ENCODE data around the gene VPS52.
"Not testable (repeated sequence)": the region's sequence is repeated elsewhere in the genome, so short reads cannot be mapped to it uniquely, and the experiment has no call there.

Gene VPS52

DNA sequence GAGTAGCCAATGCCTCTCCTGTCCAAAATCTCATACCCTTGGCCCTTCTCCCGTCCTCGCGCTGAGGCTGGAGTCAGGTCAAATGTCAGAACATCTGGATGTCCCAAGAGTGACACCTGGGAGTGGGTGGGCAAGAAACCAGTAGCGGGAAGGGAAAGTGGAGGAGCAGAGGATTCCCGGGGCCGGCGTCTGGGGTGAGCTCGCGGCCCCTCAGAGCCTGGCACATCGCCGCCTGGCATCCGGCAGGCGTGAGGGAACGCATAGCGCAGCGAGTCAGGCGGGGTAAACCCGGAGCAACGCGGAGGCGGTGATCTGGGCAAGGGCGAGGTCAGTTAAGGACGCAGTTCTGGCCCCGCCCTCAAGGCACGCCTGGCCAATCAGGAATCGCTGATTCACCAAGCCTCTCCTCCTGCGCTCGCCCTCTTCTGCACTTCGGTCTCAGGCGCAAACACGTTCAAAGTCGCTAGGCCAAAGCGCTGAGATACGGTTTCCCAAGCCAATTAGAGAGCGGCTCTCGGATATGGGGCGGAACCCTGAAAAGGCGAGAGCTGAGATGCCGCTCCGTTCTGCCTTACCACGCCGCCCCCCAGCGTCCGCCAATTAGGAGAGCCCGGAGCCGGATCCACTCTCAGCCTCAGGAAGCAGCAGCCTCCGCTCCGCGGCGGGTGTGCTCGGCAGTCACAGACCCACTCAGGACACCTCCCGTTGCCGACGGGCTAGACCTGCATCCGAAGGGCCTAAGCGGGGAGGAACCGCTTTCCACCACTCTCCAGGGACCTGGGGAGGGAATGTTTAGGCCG is 22.5 kb downstream of the VPS52 start:
- DNase-seq, result peak; percentile 98

DNA sequence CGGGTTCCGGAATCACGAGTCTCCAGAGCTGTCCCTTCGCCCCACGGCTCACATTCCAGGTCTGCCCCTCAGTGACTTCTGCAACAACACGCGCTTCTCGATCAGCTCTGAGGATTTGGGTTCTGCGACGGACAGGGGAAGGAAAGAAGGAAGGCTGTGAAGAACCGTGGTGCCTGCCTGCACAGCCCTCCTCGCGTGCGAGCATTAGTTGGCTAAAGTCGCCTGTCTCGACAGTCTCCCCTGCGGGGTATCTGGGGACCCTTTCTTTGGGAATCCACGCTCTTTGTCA is 23.1 kb downstream of the VPS52 start:
- peak; percentile 61 for DNase-seq

DNA sequence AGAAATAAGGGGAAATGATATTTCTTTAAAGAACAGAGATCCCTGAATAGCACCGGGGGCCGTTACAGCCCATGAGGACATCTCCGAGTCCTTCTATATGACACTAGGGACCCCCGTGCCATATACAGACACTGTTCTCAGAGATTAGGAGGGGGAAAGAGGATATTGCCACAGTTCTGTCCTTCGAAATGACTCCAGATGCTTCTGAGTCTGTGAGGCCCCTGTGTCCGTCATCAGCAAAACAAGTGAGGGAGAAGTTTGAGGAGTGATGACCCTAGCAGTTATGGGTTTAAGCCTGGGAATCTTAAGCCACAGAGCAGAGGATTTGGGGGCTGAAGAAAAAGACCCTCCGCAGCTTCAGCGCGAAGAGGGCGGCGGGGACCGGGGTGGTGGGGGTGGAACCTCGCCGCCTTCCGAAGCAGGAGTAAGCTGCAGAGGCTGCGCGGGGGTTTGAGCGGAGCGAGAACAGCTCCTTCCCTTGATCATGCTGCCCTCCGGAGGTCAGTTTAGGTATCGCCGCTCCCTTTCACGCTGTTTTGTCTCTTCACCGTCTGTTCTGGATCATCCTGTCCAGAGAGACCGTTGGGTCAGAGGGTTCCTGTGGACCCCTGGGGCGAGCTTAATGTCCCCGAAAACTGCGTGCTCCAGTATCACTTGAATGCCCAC is 23.6 kb downstream of the VPS52 start:
- peak; percentile 92 for DNase-seq

DNA sequence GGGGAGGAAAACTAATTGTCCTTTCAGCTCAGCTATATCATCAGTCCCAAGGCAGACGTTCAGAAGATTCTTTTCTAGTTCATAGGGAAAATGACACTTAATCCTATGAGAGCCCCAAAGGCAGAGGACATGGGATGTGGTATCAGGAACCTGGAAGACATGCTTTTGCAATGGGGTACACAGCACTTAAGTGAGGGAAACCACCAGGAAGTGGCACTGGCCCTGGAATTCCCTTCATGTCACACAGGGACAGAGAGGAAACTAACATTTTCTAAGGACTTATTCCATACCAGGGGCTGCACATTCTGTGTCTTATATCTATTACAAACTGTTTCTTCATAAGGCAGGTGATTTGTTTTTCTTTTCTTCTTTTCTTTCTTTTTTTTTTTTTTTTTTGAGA is 28.2 kb downstream of the VPS52 start:
- DNase-seq, result no peak

DNA sequence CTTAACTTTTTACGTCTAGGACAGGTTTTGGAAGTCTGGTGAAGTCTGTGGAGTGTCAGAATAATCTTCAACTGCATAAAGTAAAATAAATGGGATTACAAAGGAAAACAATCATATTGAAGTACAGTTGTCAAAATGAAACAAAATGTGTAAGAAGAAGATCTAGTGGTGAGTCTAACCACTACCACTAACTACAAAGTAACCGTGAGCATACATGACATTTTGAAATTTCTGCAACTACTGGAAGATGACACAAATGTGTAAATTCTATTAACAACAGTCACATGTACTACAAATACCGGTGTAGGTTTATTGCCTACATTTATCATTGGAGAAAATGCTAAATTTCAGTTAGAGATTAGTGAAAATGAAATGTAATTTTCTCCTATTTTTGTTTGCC is 29.7 kb downstream of the VPS52 start:
- no peak for DNase-seq

DNA sequence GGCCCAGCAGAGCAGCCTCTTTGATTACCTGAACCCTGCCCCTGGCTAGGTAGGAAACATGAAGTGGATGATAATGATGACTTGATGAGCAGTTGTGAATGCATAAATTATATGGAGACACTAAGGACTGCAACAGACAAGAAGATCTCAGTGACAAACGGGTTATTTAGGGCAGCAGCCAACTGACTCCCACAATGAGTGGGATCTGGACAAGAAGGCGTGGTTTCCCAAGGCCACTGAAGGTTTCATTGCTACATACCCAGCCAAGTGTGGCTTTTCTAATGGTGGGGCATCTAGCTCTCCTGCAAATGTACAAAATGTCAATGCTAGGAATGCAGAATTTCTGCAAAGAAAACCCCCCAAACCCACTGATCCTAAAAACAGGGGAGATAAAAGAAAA is 33.9 kb downstream of the VPS52 start:
- DNase-seq, result no peak

DNA sequence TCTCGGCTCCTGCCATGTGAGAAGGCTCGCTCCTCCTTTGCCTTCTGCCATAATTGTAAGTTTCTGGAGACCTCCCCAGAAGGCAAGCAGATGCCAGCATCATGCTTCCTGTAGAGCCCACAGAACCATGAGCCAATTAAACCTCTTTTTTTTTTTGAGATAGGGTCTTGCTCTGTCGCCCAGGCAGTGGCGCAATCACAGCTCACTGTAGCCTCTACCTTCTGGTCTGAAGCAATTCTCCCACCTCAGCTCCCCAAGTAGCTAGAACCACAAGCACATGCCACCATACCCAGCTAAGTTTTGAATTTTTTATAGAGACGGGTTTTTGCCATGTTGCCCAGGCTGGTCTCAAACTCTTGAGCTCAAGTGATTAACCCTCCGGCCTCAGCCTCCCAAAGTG is 34.8 kb downstream of the VPS52 start:
- DNase-seq, result no peak

DNA sequence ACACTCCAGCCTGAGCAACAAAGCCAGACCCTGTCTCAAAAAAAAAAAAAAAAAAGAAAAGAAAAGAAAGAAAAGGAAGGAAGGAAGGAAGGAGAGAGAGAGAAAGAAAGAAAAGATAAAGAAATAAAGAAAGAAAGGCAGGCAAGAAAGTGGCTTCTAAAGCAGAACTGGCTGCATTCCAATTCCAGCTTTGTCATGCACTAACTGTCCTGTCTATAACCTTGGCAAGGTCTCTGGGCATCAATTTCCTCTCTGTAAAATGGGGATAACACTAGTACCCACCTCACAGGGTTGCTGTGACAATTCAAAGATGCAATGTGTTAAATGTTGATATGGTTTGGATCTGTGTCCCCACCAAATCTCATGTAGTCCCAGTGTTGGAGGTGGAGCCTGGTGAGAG is 35.3 kb downstream of the VPS52 start:
- DNase-seq, result no peak

DNA sequence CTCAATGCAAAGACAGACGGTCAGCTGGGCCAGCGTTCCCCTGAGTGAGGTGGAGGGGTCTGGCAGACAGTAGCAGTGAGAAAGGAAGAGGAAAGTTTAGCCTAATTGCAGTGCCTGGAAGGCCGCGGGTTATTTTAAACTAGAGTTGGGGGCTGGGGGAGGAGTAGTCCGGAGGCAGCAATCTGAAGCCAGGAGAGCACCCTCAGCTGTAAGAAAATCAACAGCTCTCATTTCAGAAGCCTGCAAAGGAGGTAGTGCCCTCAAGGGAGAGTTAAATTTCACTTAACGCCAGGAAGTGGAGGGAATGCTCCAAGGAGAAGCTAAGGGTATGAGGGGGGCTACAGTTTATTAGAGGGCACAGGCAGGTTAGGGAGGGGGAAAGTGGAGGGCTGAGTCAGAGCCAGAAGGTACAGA is 36.4 kb downstream of the VPS52 start:
- no peak for DNase-seq

DNA sequence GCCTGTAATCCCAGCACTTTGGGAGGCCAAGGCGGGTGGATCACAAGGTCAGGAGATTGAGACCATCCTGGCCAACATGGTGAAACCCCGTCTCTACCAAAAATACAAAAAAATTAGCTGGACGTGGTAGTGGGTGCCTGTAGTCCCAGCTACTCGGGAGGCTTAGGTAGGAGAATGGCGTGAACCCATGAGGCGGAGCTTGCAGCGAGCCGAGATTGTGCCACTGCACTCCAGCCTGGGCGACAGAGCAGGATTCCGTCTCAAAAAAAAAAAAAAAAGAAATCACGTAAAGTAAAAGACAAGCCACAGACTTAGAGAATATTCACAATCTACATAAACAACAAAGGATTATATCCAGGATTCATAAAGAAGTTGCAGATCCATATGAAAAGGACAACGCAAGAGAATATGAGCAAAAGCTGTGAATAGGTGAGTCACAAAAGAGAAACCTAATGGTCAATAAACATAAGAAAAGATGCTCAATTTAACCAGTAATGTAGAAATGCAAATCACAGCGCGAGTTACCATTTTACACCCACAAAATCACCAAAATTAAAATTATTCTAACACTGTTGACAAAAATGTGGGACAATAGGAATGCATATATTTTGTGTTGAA is 45.1 kb downstream of the VPS52 start:
- not testable (repeated sequence) for DNase-seq

DNA sequence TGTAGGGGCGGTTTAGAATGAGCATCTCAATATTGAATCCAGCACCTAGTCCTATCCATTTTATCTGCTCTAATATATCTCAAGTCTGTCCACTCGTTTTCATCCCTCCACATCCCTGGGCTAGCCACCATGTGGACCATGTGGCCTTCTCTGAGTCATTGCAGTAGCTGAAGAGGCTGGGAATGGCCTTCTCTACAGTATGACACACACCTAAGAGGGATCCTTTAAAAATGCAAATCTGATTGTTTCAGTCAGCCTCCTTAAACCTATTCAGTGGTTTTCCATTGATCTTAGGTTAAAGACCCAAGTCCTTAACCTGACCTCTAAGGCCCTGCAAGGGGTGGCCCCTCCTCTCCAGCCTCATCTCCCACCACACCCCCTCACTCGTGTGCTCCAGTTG is 54.0 kb downstream of the VPS52 start:
- no peak for DNase-seq

DNA sequence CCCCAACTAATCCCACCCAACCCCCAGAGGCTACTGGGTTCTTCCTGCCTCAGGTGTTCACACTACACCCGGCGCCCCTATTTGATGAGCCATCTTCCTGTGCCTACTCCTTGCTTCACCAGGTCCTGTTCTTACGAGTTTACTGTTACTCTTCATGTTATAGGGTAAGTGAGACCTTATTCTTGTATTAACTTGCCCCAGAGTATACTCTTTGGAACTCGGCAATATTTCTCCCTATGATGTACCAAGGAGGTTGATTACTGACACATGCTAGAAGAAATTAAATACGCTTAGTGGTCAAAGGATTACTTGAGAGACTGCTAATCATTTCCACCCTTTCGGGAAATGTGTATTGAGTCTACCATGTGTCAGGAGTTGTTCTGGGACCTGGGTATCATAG is 54.4 kb downstream of the VPS52 start:
- no peak for DNase-seq

DNA sequence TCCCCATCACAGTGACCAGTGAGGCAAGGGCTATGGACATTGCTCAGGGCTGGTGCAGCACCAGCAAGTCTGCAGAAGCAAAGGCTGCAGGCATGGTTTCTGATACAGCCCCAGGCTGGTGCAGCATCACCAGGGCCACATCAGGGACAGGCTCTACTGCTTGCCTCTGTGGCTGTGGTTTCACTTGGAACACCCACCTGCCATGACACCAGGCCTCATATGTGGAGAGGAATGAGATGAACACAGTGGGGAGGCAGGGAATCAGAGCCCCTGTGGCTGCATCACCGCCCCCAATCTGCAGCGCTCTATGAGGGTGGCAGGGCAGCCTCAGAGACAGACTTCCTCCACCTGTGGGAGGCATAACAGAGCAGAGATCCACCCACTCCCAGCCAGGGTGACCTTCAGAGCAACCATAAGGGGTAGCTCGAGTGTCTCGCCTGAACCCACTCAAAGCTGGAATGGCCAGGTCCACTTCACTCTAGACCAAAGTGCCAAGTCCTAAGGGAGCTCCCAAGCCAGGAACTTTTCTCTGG is 55.5 kb downstream of the VPS52 start:
- no peak for DNase-seq

DNA sequence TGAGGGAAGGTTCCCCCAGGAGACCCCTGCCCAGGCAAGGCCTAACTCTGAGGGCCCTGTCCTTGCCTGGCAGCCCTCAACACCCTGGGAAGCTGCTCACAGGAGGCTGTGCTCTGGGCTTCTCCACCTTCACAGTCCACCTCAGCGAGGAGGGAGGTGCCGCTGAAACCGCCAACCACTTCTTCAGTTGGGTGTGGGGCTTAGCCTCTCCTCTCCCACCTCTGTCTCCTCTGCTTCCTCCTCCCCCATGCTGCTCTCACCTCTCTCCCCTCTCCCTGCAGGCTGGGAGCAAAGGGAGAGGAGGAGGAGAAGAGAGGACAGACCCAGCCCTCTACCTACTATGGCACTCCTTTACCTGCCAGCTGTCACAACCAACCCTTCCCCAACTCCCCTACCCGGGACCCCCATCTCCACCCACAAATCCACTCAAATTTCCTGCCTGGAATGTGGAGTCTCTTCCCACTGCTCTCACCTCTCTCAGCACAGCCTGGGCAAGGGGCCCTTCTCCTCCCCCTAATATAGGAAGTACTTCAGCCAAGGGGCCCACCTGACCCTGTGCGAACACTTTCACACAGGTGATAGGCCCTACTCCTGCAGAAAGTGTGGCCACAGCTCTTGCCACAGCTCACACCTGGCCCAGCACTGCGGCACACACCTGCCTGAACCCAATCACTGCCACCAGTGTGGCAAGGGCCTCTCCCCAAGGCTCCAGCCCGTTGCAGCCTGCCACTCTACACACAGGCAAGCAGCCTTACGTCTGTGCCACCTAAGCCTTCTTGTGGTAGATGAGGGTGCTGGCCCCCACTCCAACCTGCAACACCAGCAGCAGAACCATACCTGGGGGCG is 56.2 kb downstream of the VPS52 start:
- DNase-seq, result no peak

DNA sequence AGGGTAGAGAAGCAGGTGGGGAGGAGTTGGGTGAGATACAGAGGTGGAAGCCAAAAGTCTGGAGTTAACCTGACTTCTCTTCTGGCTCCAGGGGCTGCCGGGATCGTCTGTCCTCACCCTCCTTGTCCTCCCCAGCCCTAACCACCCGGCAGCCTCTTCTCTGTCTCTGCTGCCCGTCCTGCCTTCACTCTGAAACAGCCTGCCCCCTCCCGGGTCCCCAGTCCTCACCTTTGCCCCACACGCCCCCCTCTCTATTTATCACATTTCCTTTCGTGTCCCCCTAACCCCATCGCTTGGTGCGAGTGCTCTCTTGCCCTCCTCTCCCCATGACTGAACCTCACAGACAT is 57.7 kb downstream of the VPS52 start:
- peak; percentile 15 for DNase-seq

DNA sequence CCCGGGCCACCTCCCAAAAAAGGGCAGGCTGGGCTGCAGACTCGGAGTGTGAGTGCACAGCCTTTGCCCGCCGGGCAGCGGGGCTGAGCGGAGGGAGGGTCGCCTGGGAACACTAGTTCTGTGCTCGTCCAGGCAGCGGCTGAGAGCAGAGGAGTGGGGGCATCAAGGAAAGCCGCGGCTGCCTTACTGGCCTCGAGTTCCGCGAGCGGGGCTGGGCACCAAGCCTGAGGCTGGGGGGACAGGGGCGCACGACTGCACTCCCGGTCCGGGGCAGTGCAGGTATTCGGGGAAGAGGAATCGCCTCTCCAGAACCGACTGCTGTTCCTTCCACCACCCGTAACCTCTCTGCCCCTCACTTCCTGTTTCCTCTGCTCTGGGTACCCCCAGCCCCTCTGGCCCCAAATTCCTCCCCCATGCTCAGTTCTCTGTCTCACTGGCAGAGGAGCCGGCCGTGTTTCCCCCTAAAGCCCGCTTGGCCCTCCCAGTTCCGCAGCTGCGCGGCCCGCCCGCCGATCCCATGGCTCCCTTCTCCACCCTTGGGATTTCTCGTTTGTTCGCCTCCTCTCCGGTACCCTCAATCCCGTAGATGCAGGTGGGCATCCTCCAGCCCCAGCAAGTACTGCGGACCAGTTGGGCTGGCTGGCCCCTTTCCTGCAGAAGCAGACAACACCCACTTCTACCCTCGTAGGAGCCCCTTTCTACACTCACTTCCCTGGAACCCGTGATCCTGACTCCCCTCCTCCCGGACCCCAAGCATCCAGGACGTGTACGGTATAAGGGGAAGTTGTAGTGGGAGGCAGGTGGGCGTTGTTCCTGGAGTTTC is 58.3 kb downstream of the VPS52 start:
- DNase-seq, result peak; percentile 66

DNA sequence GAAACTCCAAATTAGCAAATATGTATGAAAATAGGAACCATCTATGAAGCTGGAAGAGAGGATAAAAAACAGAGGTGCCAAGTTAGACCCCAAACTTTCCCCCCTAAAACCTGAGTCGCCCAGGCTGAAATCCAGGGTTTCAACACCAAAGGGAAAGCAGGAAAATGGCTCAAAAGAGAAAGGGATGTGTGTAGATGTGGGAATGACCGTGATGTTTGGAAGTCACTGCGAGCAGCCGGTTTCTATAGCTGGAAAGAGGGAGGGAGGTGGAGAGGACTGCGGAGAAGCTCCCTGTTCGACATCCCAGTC is 58.9 kb downstream of the VPS52 start:
- no peak for DNase-seq

DNA sequence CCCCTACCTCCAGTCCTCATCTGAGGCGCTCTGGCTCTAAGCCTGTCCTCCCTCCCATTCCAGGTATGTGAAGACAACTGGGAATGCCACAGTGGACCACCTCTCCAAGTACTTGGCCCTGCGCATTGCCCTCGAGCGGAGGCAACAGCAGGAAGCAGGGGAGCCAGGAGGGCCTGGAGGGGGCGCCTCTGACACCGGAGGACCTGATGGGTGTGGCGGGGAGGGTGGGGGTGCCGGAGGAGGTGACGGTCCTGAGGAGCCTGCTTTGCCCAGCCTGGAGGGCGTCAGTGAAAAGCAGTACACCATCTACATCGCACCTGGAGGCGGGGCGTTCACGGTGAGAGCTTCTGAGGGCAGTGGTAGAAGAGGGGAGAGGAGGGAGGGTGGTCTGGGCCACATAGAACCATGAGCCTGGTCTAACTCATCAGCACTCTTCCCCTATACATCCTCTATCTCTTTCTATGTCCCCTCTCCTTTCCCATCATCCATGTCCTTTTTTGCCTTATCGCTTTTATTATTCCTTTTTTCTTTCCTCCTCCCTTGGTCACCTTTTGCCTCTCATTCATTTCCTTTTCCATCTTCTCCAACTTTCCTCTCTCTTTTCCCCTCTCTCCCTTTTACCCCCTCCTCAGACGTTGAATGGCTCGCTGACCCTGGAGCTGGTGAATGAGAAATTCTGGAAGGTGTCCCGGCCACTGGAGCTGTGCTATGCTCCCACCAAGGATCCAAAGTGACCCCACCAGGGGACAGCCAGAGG is 59.8 kb downstream of the VPS52 start:
- peak; percentile 20 for DNase-seq

DNA sequence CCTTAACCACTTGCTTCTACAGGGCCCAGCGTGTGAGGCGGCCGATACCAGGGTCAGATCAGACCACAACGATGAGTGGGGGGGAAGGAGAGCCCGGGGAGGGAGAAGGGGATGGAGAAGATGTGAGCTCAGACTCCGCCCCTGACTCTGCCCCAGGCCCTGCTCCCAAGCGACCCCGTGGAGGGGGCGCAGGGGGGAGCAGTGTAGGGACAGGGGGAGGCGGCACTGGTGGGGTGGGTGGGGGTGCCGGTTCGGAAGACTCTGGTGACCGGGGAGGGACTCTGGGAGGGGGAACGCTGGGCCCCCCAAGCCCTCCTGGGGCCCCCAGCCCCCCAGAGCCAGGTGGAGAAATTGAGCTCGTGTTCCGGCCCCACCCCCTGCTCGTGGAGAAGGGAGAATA is 60.5 kb downstream of the VPS52 start:
- no peak for DNase-seq

DNA sequence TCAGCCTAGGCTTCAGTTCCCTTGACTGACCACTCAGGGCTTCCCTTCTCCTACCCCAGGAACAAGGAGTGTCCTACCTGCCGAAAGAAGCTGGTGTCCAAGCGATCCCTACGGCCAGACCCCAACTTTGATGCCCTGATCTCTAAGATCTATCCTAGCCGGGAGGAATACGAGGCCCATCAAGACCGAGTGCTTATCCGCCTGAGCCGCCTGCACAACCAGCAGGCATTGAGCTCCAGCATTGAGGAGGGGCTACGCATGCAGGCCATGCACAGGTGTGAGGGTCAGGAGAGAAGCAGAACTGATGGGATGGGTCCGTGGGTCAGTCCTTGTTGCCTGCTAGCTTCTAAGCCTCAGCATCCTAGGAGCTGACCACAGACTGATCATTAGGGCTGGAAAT is 61.8 kb downstream of the VPS52 start:
- no peak for DNase-seq

DNA sequence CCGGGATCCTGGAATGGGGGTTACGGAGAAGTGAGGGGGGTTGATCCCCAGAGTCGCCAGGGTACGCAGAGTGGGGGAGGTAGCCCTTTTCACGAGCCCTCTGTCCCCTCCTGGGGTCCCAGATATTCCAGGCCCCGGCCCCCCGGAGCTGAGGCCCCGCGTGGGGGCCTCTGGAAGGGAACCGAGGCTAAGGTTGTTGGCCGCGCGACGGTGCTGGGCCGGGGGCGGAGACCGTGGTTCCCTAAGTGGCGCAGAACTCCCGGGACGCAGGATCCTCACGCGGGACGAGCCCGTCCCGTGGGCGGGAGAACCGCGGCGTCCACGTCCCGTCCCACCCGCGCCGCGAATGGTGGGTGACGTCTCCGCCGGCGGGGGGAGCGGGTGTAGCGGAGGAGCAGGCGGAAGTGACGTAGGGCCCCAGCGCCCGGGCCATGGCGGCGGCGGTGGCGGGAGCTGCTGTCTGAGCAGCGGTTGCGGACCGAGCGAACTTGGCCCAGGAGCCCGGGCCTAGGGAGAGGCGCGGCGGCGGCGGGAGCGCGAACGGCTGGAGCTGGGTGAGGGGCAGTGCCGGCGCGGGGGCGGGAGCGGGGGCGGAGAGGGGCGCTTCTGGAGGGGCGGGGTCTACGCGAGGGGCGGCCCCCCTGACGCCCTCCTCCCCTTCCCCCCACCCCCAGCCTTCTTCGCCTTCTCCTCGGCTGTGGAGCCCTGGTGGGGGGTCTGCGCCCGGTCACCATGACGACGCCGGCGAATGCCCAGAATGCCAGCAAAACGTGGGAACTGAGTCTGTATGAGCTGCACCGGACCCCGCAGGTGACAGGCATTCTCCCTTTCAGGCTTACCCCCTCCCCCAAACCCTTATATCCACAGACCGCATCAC is 63.3 kb downstream of the VPS52 start, which contains the start of gene RING1:
Gene RING1 (plus strand): TSS at position 410 of the 877 bp plus-strand sequence. CDS start 323 bp downstream, at position 733.
- DNase-seq, result peak; percentile 93

All from femur (tissue), 1 donor.